GM21423 (cell line): ENCODE measurements around the gene CFAP65.

Source experiments
- ATAC-seq: cut with Tn5 transposase; IDR thresholded peaks from one replicate; pipeline ENCODE4 v1.9.1; 2021; ENCODE audit warnings: mild to moderate bottlenecking, moderate library complexity; ENCODE audit not compliant: unreplicated experiment

CFAP65 gene

DNA sequence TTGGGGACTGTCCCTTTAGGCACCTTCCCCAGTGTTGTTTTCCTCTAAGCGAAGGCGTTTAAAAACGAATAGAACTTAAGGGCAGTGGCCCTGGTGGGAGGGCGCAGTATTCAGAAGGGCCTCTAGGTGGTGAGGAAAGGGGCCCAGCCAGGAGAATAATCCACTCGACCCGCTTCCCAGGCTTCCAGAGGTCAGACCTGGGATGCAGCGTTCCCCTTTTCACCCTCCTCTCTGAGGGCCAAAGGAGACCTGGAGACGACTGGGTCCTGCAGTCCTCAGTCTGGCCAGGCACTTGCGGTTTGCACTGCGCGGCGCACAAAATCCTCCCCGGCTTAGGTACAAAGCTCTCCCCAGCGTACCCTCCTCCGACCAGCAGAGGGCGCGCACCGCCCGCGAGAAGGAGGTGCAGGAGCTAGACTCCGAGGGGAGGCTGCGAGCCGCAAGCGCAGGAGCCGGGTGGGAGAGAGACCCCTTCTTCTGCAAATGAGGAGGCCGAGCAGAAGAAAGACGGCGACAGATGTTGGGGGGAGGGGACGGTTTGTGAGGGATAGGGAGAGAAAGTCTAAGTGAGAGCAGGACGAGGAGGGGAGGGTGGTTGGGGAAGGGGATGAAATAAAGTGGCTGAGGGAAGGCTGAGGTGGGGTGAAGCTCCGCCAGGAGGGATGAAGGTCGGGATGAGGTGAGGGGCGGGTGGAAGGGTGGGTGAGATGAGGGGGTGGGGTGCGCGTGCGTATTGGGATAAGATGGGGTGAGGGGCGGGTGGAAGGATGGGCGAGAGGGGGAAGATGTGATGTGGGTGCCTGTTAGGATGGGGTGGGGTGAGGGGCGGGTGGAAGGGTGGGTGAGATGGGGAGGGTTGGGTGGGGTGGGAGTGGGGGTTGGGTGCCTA lies 61.2 kb downstream of the CFAP65 start:
- ATAC-seq = peak; percentile 91

DNA sequence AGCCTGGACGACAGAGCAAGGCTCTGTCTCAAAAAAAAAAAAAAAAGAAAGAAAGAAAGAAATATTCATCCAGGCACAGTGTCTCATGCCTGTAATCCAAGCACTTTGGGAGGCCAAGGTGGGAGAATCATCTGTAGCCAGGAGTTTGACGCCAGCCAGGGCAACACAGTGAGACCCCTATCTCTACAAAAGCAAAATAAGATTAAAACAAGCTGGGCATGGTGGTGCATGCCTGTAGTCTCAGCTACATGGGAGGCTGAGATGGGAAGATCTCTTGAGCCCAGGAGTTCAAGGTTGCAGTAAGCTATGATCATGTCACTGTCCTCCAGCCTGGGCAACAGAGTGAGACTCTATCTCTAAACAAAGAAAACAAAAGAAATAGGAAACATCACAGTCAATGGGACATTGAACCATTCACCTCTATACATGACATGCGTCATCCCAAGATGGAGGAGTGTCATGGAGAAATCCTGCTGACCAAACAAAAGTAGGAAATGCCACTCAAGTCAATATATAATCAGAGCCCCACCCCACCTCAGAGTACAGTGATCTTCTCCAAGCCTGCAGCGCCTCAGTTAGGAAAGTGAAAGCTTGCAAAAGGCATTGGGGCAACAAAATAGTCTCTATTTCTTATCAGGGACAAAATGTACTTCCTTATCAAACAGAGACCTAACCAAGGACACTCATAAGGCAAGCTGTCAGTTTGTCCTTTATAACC lies 66.1 kb downstream of the CFAP65 start:
- no peak for ATAC-seq

DNA sequence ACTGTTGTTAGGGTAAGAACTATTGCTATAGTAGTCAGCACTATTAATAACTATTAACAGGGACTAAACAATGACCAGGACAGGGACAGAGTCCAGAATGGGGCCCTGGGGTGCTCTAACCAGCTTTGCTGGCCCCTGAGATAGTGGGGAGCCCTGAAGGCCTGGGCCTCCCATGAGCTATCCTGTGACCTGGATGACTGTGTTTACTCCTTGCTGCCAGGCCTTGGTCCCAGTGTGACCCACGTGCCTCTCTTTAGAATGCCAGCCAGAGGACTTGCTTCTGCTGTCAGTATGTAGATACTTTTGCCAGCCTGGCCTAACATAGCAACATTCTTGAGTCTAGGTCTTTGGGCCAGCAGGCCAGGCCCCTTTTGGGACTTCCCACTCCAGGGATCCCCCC lies 70.4 kb downstream of the CFAP65 start:
- no peak for ATAC-seq

DNA sequence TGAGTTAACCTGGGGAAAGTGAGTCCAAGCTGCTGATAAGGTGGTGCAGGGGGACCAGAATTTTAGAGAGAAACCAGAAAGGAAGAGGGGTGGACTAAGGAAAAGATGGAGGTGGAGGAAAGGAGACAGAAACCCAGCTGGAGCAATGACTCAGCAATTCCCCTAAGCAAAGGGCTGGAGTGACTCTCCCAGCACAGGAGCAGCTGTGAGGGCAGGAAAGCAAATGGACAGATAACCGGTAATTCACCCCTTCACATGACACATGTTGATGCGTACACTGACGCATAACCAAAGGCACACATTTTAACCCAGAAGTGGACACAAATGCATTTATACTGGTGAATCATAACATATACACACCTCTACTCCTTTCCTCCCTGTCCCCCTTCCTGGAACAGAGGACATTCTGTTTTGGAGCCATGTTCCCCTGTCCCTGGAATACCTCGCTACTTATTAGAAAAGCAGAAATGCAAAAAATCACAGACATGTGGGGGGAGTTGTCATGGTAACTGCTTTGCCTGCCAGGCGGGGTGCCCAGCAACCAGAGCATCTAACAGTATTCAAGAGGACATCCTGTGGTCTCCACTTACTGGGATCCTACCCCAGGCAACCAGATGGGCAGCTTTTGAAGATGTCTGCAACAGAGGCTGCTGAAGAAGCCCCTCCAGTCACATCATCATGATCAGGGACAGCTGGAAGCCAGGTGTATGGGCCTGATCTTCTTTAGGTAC lies 77.1 kb downstream of the CFAP65 start:
- ATAC-seq = no peak

DNA sequence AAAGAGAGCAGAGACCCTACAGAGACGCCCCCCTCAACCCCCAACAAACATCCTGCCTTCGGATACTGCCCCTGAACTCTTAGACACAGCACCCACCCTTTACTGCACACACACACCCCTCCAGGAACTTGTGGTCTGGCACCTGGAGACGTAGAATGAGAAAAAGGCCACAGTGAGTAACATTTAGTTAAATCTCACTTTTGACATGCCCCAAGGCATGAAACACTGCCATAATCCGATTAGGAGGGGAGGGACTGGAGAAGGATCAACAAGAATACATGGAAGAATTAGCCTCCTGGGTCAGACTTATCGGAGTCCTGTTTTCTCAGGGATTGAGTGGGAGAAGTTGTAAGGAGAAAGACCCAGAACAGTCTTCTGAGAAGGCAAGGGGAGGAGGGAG lies 77.7 kb downstream of the CFAP65 start:
- no peak for ATAC-seq

DNA sequence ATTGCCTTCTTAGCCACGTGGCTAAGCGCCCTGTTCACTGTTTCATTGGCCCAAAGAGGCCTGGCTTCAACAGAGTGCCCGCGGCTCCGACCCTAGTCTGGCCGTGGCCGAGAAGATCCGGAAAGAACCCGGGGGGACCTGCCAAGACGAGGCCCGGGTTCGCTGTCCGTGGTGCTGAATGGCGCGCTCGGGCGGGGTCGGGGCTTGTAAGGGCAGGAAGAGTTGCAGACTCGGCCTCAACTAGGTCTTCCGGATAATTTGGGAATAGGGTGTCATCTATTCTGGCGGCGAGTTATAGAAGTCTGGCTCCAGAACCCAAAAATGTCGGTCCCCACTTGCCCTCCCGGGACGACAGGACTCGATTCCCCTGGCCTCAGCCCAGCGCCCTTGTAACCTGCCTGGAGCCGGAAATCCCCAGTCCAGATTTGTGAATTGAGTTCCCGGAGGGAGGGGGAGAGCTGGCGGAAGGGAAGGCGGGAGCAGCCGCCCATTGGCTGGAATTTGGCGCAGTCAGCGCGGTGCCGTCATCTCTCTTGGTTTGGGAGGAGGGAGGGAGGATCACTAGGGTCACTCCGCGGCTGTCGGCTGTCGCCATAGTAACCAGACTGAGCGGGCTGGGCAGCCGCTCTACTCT lies 78.3 kb downstream of the CFAP65 start:
- no peak for ATAC-seq

DNA sequence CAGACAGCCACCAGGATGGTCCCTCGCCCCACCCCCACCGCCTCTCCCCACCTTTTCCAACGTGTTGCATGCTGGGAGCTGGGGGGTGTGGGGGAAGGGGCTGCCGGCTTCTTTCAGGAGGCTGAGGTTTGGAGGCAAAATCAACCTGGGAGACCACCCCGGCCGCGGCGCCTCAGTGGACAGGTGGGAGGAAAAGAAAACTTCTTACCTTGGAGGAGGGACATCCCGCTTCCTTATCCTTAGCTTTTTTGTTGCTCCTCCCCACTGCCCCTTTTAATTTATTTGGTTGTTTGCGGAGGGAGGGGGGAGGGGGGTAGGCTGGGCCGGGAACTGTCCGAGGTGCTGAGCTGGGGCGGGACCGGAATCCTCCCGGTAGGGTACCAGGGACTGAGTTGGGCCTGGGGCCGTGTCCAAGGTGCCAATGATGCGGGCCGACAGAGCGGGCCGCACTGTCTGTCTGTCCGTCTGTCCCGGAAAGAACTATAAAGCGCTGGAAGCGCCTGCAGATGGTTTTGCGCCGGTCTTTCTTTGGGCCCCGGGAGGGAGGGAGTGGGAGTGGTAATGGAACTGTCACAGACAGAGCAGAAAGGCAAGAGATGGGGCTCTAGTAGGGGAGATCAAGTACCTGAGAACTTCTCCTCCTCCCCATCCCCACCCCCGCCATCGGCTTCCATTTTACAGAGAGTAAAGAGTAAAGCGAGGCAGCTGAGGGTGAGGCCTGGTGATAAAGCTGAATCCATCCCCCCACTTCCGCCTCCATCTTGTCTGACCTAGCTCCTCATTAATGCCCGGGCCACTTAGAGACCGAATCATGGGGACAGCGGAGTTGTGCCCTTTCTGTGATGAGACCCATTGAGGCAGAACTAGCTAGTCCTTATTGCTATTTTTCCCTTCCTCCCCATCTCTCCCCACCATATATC lies 79.4 kb downstream of the CFAP65 start:
- no peak for ATAC-seq

DNA sequence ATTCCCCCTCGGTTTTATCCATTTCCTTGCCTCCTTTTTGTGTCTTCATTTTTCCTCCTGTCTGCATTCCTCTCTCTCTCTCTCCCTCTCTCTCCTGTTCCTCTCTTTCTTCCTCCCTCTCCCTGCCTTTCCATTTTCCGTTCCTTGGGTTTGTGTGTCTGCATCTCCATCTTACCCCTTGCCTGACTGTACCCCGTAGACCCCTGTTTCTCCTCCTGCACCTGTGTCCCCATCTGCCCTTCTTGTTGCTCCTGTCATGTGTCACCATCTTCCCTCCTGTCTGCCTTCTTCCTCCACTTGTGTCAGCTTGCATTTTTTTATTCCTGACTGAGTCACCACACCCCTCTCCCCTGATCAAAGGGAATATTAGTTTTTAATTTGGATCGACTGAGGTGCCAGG lies 80.1 kb downstream of the CFAP65 start:
- no peak for ATAC-seq

DNA sequence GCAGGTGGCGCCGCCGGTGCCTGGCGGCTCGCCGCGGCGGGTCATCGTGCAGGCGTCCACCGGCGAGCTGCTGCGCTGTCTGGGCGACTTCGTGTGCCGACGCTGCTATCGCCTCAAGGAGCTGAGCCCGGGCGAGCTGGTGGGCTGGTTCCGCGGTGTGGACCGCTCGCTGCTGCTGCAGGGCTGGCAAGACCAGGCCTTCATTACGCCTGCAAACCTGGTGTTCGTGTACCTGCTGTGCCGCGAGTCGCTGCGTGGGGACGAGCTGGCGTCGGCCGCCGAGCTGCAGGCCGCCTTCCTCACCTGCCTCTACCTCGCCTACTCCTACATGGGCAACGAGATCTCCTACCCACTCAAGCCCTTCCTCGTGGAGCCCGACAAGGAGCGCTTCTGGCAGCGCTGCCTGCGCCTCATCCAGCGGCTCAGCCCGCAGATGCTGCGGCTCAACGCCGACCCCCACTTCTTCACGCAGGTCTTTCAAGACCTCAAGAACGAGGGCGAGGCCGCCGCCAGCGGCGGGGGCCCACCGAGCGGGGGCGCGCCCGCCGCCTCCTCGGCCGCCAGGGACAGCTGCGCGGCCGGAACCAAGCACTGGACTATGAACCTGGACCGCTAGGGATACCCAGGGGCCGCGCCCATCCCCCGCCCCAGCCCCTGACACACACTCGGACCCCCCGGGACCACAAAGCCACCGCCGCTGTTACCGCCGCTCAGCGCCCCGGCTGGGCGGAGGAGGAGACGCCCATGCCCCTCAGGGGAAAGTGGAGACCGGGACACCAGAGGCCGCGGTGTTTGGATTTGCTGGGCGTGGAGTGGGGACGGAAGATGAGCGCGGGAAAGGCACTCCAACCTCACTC lies 80.8 kb downstream of the CFAP65 start:
- no peak for ATAC-seq

DNA sequence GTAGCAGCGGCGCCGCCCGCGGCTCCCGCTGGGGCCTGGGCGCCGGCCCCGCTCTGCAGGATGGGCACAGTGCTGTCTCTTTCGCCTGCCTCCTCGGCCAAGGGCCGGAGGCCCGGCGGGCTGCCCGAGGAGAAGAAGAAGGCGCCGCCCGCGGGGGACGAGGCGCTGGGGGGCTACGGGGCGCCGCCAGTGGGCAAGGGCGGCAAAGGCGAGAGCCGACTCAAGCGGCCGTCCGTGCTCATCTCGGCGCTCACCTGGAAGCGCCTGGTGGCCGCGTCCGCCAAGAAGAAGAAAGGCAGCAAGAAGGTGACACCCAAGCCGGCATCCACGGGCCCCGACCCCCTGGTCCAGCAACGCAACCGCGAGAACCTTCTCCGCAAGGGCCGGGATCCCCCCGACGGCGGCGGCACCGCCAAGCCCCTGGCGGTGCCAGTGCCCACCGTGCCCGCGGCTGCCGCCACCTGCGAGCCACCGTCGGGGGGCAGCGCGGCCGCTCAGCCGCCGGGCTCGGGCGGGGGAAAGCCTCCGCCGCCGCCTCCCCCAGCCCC lies 81.5 kb downstream of the CFAP65 start:
- ATAC-seq = peak; percentile 16

DNA sequence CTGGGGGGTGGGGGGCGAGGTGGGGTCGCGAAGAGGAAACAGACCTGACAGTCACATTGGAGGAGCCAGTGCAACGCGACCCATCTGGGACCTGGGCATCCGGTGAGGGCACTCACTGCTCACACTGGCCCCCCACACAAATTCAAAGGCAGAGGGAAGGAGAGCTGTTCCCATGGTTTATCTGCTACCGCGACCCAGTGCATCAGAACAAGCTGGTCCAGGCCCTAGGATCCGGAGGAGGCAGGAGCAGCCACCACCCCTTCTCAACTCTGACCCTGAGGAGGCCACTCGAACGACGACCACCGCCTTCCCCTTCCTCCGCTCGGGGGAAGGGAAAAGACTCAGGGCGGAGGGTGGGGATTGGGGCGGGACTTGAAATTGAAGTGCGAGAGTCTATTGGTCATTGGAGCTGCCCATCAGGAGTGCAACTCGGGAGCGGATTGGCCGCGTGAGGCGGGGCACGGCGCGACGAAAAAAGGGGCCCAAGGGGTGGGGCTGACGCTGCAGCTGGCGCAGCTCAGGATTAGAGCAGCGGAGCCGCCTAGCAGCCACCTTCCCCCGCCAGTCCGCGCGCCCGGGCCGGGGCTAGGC lies 82.1 kb downstream of the CFAP65 start, which contains the start of gene CDK5R2:
TSS of gene CDK5R2 (plus strand) at position 526 of the 591 bp plus-strand sequence. CDS start 155 bp downstream, outside the sequence.
- ATAC-seq = peak; percentile 97

DNA sequence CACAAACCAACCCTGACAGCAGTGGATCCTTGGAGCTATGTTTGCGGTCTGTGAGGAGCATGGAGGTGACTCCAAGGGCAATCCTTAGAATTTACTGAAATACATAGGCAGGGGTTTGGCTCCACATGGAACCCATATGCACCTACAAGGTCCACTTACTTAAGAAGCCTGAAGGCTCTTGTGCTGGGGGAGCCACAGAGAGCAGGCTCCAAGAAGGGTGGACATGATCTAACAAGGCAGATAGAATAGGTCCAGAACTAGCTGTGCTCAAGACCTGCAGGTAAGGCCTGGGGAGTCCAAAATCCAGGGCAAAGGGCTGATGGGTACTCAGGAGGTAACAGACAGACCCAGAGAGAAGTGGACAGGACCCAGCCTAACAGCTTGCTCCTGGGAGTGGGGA lies 83.0 kb downstream of the CFAP65 start:
- ATAC-seq = no peak

DNA sequence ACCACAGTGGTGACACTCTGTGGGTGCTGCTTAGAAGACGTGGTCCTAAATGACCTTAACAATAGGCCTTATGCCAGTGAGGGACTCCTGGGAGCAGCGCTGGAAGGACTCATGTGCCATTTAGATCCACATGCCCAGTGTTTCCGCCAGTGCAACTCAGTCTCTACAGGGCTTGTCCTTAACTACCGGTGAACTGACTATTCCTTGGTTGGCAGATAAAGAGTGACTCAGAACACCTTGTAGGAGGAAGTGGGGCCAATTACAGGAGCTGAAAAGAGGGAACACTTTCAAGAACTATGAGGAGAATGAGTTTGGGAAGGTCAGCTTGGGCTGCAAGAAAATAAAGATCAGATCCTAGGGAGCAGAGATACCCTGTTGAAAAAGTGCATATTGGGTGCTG lies 83.6 kb downstream of the CFAP65 start:
- ATAC-seq = no peak

DNA sequence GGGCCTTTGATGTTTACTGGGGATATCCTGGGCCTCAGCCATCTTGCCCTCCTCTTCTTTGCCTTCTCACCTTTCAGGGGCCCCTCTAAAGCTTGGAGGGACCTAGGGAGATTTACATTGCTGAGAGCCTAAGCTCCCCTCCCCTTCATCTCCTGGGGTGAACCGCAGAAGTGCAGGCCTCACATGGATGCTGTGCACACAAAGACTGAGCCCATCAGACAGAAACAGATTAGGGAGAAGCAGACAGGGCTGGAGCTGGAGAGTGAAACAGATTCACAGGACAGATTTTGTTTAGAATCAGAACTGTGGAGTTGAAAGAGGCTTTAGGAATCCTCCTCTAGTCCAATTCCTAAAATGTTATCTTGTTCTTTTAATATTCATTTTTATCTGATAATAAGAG lies 85.3 kb downstream of the CFAP65 start:
- no peak for ATAC-seq

DNA sequence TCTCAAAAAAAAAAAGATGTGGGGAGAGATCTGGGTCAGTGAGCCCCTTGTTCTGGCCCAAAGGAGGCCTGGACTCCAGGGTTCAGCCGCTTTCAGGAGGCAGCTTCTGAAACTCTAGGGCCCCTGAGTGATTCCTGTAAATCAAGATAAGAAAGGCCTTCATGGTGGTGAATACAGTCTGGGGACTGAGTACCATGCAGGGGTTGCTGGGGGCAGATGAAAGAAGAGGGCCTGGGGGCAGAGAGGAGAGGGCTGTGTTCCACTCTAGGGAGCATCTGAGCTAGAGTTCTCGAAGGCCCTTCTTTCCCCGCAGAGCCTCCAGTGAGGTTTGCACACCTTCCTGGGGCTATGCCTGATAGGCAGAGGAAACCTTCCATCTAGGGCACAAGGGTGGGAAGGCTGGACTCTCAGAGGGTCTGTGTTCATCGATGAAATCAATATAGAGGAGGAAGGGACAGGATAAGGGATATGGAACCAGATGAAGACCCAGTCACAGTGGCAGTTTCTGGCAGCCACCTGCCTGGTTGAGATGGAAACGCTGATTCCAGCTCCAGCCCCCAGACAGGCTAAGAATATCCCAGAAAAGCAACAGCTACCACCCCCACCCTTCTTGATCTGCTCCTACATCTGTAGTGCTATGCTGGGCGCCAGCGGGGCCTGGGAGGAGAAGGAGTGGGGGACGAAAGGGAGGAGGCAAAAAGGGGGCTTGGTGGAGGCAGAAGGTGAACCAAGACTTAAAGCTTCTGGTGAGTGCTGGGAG lies 86.6 kb downstream of the CFAP65 start:
- ATAC-seq = no peak

DNA sequence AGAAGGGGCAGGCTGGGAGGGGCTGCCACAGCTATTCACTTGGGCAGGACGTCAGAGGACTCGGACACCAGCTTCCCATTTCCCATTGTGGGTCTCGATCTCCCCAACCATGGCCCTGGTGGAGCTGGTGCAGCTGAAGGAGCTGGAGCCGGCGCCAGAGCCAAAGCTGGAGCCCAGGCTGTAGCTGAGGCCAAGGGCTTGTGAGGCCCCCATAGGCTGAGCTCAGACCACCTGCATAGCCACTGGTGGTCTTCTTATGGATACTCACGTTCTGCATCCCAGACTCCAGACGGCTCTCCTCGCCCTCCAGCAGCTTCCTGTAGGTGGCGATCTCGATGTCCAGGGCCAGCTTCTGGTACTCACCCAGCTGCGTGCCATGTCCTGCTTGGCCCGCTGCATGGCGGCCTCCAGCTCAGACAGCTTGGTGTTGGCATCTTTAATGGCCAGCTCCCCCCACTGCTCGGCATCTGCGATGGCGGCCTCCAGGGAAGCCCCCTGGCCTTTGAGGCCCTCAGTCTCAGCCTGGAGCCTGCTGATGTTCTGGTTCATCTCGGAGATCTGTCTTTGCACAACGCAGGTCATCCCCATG lies 87.9 kb downstream of the CFAP65 start:
- ATAC-seq = no peak
